ENCODE measurements around the gene SDF2L1. TPM values are rescaled to one million over a fixed set of nuclear protein-coding genes. Genes with fewer than 3 reads are reported as not detected.

The SDF2L1 gene
- total and polyA plus RNA-seq, 9 of the 15 experiments (the other 6 are each of a cell fraction or from before 2014, with no cell fraction given), result 15.1 to 989 (median 124) TPM

GRCh38 chr22:21634081-21634480, 8.0 kb upstream of the SDF2L1 start:
- peaks cover 27 to 78% of the 10 kb centered on the region in 2 experiments; a peak in 4 of 5 replicates for H3K4me1 ChIP-seq (replicated peaks in 1 of 2; ENCODE audit: control insufficient read depth in 2 of 2, insufficient read depth in 2 of 2, low read length in 2 of 2)
- peak overlapping the region in 1 of 2 experiments; percentile 79; a peak in 2 of 4 replicates for H3K9ac ChIP-seq (ENCODE audit: insufficient read depth in 1 of 2, low read depth in 2 of 2, low read length in 2 of 2)
- TF ChIP-seq ZFP30 (CRISPR knock-in tag; IDR thresholded peaks at IDR 0.05; ENCODE audit: borderline replicate concordance) (no peak), ZNF764 (CRISPR knock-in tag; IDR thresholded peaks at IDR 0.05; ENCODE audit: low read depth) (no peak), ZBTB17 (CRISPR knock-in tag; IDR thresholded peaks at IDR 0.05) (no peak), STAT6 (CRISPR knock-in tag; IDR thresholded peaks at IDR 0.05) (peak; percentile 48; the same call in 1 of the 2 replicates), XRCC3 (IDR thresholded peaks at IDR 0.05) (no peak), TAF15 (IDR thresholded peaks at IDR 0.05; ENCODE audit: low read depth, low read length) (no peak)
- TF ChIP-seq, protein P1, sequence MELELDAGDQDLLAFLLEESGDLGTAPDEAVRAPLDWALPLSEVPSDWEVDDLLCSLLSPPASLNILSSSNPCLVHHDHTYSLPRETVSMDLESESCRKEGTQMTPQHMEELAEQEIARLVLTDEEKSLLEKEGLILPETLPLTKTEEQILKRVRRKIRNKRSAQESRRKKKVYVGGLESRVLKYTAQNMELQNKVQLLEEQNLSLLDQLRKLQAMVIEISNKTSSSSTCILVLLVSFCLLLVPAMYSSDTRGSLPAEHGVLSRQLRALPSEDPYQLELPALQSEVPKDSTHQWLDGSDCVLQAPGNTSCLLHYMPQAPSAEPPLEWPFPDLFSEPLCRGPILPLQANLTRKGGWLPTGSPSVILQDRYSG (tag; conservative IDR thresholded peaks at IDR 0.05; ENCODE audit: low read depth), result no peak
- TF ChIP-seq, protein P2, sequence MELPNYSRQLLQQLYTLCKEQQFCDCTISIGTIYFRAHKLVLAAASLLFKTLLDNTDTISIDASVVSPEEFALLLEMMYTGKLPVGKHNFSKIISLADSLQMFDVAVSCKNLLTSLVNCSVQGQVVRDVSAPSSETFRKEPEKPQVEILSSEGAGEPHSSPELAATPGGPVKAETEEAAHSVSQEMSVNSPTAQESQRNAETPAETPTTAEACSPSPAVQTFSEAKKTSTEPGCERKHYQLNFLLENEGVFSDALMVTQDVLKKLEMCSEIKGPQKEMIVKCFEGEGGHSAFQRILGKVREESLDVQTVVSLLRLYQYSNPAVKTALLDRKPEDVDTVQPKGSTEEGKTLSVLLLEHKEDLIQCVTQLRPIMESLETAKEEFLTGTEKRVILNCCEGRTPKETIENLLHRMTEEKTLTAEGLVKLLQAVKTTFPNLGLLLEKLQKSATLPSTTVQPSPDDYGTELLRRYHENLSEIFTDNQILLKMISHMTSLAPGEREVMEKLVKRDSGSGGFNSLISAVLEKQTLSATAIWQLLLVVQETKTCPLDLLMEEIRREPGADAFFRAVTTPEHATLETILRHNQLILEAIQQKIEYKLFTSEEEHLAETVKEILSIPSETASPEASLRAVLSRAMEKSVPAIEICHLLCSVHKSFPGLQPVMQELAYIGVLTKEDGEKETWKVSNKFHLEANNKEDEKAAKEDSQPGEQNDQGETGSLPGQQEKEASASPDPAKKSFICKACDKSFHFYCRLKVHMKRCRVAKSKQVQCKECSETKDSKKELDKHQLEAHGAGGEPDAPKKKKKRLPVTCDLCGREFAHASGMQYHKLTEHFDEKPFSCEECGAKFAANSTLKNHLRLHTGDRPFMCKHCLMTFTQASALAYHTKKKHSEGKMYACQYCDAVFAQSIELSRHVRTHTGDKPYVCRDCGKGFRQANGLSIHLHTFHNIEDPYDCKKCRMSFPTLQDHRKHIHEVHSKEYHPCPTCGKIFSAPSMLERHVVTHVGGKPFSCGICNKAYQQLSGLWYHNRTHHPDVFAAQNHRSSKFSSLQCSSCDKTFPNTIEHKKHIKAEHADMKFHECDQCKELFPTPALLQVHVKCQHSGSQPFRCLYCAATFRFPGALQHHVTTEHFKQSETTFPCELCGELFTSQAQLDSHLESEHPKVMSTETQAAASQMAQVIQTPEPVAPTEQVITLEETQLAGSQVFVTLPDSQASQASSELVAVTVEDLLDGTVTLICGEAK (IDR thresholded peaks at IDR 0.05), result no peak
- TF ChIP-seq, protein P2 (CRISPR knock-in tag; IDR thresholded peaks at IDR 0.05), result no peak

More at GRCh38 chr22:21634081-21634480, 8.0 kb upstream of the SDF2L1 start:
- no TSS peak for BruUV-seq (replicated peaks)
- no peak for ATAC-seq
- in situ Hi-C loops (cut with MboI) (loop anchor here (25.0 kb wide), 1 partner anchor 497 kb away; no protein-coding TSS in a partner anchor), intact Hi-C loops (cut with micrococcal nuclease) (loop anchor here (10.0 kb wide), 1 partner anchor 921 kb away; the partner anchor contains the start of gene PRAME)
- Histone ChIP-seq H3K4me3 (no peak overlapping the region), H3K4me2 (ENCODE audit: insufficient read depth, low read length) (no peak overlapping the region), H3K27me3 (ENCODE audit: control insufficient read depth in 2 of 2, insufficient read depth in 2 of 2, low read length in 2 of 2) (no peaks in the 10 kb centered on the region), H3K79me2 (ENCODE audit: control insufficient read depth, insufficient read depth, low read length) (peaks cover 17% of the 10 kb centered on the region), H3K9me1 (ENCODE audit: control insufficient read depth, insufficient read depth, low read length) (peaks cover 9% of the 10 kb centered on the region), H4K20me1 (replicated peaks; ENCODE audit: control insufficient read depth, insufficient read depth, low read length) (no peaks in the 10 kb centered on the region), H3K27ac (ENCODE audit: extremely low read depth, low read depth, low read length) (no peak overlapping the region), H3K36me3 (ENCODE audit: control insufficient read depth, insufficient read depth, low read length) (peaks cover 4% of the 10 kb centered on the region; the same call in 2 of the 3 replicates), H2AFZ (ENCODE audit: low read depth, low read length) (no peak overlapping the region), H3K9me3 (replicated peaks; ENCODE audit: control insufficient read depth, insufficient read depth, low read depth, low read length) (no peaks in the 10 kb centered on the region)
- 82% methylated on average over 16 of the region's 16 CpGs for WGBS (ENCODE audit: insufficient coverage, low coverage, missing lambda C conversion rate)
- no peak for FAIRE-seq
- no peak for DNase-seq (ENCODE audit: extremely low read depth in 1 of 4, low spot score in 3 of 4)
- ChIA-PET CTCF (ENCODE audit: low intra/inter-chr PET ratio) (no interaction called here), POLR2A (interaction anchor here (1.0 to 76.8 kb wide), 6 partner anchors 15 to 1509 kb away, joined by 4 to 4622 read pairs (median 12); partner anchors contain the start of genes CCDC116, PPIL2, SDF2L1 and YDJC)
